Fibroblast of lung (primary cell): ENCODE results near the gene TBX4. TPM values are rescaled to one million over a fixed set of nuclear protein-coding genes. Genes with fewer than 3 reads are reported as not detected.

Source experiments
- DNase-seq, 2 donors: peaks; one replicate each; pipeline versions ENCODE4 v3.0.0 to v3.0.0-alpha.2; 2010; ENCODE audit warnings: low read depth in 2 of 2
- H2AFZ ChIP-seq: 2 replicates; pipeline ENCODE4 v1.5.1; 2012; ENCODE audit warnings: low read length, control low read depth, inconsistent platforms
- H3K27ac ChIP-seq: 2 replicates; pipeline ENCODE4 v1.5.1; 2011; ENCODE audit warnings: low read length, control low read depth; ENCODE audit not compliant: insufficient read depth
- H3K27me3 ChIP-seq: 2 replicates; pipeline ENCODE4 v1.5.1; 2011; ENCODE audit warnings: mild to moderate bottlenecking, low read length; ENCODE audit not compliant: control insufficient read depth, insufficient read depth
- H3K36me3 ChIP-seq: 2 replicates; pipeline ENCODE4 v1.5.1; 2011; ENCODE audit warnings: low read length; ENCODE audit not compliant: control insufficient read depth, insufficient read depth
- H3K4me1 ChIP-seq: 2 replicates; pipeline ENCODE4 v1.5.1; 2011; ENCODE audit warnings: low read length; ENCODE audit not compliant: control insufficient read depth, insufficient read depth; ENCODE audit errors: extremely low read depth
- H3K4me2 ChIP-seq: 2 replicates; pipeline ENCODE4 v1.5.1; 2011; ENCODE audit warnings: low read length, control low read depth; ENCODE audit not compliant: insufficient read depth; ENCODE audit errors: extremely low read depth
- H3K4me3 ChIP-seq, 4 experiments: fragments of 200-600 bp in 1 of 4; sonication (generic) in 1 of 4; replicated peaks in 1 of 4; 2 replicates each; pipeline ENCODE4 v1.5.1; 2011 to 2016; ENCODE audit warnings: low read length in 4 of 4, low read depth in 3 of 4, mild to moderate bottlenecking in 3 of 4, control low read depth in 2 of 4, inconsistent platforms in 1 of 4, mixed read lengths in 1 of 4; ENCODE audit not compliant: insufficient read depth in 1 of 4; ENCODE audit errors: control extremely low read depth in 1 of 4
- H3K79me2 ChIP-seq: 2 replicates; pipeline ENCODE4 v1.5.1; 2012; ENCODE audit warnings: mild to moderate bottlenecking, low read length, inconsistent platforms; ENCODE audit not compliant: control insufficient read depth, insufficient read depth
- H3K9ac ChIP-seq: 2 replicates; pipeline ENCODE4 v1.5.1; 2011; ENCODE audit warnings: mild to moderate bottlenecking, low read length, control low read depth; ENCODE audit not compliant: insufficient read depth
- H3K9me3 ChIP-seq: 2 replicates; pipeline ENCODE4 v1.5.1; 2012; ENCODE audit warnings: low read depth, low read length; ENCODE audit not compliant: control insufficient read depth, insufficient read depth
- H4K20me1 ChIP-seq: 2 replicates; pipeline ENCODE4 v1.5.1; 2011; ENCODE audit warnings: low read length; ENCODE audit not compliant: control insufficient read depth, insufficient read depth; ENCODE audit errors: extremely low read depth
- EZH2 ChIP-seq: IDR thresholded peaks from 2 replicates; pipeline ENCODE4 v1.5.1; 2012; ENCODE audit warnings: low read length, control low read depth, mild to moderate bottlenecking; ENCODE audit errors: missing control alignments
- polyA plus RNA-seq, 2 donors: library from polyadenylated mRNA; depleted of rRNA in 1 of 2; stranded (reverse) in 1 of 2; unstranded in 1 of 2; fragments of >200 nt; gene quantifications; 2 replicates each; pipeline ENCODE4 v1.2.1, GENCODE V29; 2011 to 2012; ENCODE audit warnings: missing spikeins in 1 of 2
- total RNA-seq: library from RNA; depleted of rRNA; stranded (reverse); fragments of >200 nt; gene quantifications from 2 replicates; pipeline ENCODE4 v1.2.1, GENCODE V29; 2014
- TF ChIP-seq, protein P1 (sequence below), 2 donors: IDR thresholded peaks in 1 of 2; conservative IDR thresholded peaks in 1 of 2; 1 replicate in 1 of 2; 2 replicates in 1 of 2; pipeline ENCODE4 v1.5.1; 2011 to 2012; ENCODE audit warnings: low read length in 2 of 2, control low read depth in 1 of 2, inconsistent platforms in 1 of 2, low read depth in 1 of 2, mild to moderate bottlenecking in 1 of 2

TBX4 gene
- total and polyA plus RNA-seq, 2 donors (not counting 1 experiment from before 2014, with no cell fraction given) = 44.1 to 93.9 TPM

DNA sequence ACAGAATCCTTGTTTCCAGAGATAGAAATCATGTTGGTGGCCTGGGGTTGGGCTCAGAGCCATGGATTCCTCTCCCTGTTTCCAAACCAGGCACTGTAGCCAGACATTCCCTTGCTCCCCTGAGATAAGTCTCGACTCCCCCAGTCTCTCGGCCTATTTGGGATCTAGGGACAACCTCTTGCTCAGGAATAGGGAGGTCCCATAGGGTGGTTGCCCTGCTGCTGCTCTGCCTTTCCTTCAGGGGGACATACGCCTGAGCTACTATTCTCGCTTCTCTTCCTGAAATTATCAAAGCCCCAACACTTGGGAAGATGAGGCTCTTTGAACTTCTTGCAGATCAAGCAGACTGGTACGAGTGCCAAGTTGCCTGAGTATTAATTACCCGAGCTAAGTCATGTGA, 58.0 kb downstream of the TBX4 start:
- no peaks in the 10 kb centered on the region for H3K79me2 ChIP-seq
- H3K36me3 ChIP-seq = no peaks in the 10 kb centered on the region
- no peak overlapping the region for H3K4me2 ChIP-seq
- DNase-seq = no peak
- H3K9ac ChIP-seq = no peak overlapping the region
- no peaks in the 10 kb centered on the region for H3K27me3 ChIP-seq
- no peak overlapping the region for H3K4me3 ChIP-seq
- TF ChIP-seq, protein P1, sequence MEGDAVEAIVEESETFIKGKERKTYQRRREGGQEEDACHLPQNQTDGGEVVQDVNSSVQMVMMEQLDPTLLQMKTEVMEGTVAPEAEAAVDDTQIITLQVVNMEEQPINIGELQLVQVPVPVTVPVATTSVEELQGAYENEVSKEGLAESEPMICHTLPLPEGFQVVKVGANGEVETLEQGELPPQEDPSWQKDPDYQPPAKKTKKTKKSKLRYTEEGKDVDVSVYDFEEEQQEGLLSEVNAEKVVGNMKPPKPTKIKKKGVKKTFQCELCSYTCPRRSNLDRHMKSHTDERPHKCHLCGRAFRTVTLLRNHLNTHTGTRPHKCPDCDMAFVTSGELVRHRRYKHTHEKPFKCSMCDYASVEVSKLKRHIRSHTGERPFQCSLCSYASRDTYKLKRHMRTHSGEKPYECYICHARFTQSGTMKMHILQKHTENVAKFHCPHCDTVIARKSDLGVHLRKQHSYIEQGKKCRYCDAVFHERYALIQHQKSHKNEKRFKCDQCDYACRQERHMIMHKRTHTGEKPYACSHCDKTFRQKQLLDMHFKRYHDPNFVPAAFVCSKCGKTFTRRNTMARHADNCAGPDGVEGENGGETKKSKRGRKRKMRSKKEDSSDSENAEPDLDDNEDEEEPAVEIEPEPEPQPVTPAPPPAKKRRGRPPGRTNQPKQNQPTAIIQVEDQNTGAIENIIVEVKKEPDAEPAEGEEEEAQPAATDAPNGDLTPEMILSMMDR (conservative IDR thresholded peaks at IDR 0.05 in 1 of 2, IDR thresholded peaks at IDR 0.05 in 1 of 2; ENCODE audit: low read depth in 1 of 2, low read length in 2 of 2) = no peak
- no peak for TF ChIP-seq EZH2
- no peak overlapping the region for H2AFZ ChIP-seq
- H3K9me3 ChIP-seq = no peaks in the 10 kb centered on the region
- no peak overlapping the region for H3K27ac ChIP-seq
- H4K20me1 ChIP-seq = no peaks in the 10 kb centered on the region
- no peaks in the 10 kb centered on the region for H3K4me1 ChIP-seq

DNA sequence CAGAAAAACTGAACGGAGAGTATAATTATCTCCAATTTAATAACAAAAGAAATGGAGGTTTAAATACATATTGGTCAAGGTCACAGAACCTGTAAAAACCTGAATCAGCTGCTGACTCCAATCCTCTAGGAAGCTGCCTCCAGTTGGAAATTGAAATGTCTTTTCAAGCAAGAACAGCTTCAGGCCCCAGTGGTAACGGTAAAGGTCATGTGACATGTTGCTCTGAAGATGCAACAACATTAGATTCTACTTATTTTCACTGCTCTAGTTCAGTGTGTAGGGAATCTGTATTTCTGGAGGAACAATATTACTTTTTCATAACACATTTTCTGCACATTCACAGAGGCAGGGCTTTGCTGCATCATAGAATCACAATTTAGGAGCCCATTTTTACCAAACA, 58.8 kb downstream of the TBX4 start:
- Histone ChIP-seq H3K4me1 (no peaks in the 10 kb centered on the region), H3K4me3 (no peak overlapping the region), H2AFZ (no peak overlapping the region), H4K20me1 (no peaks in the 10 kb centered on the region), H3K4me2 (no peak overlapping the region), H3K79me2 (no peaks in the 10 kb centered on the region), H3K27me3 (no peaks in the 10 kb centered on the region), H3K9me3 (no peaks in the 10 kb centered on the region), H3K27ac (no peak overlapping the region), H3K9ac (no peak overlapping the region), H3K36me3 (no peaks in the 10 kb centered on the region)
- TF ChIP-seq, protein P1 (conservative IDR thresholded peaks at IDR 0.05 in 1 of 2, IDR thresholded peaks at IDR 0.05 in 1 of 2; ENCODE audit: low read depth in 1 of 2, low read length in 2 of 2) = no peak
- TF ChIP-seq EZH2 = no peak
- no peak for DNase-seq

DNA sequence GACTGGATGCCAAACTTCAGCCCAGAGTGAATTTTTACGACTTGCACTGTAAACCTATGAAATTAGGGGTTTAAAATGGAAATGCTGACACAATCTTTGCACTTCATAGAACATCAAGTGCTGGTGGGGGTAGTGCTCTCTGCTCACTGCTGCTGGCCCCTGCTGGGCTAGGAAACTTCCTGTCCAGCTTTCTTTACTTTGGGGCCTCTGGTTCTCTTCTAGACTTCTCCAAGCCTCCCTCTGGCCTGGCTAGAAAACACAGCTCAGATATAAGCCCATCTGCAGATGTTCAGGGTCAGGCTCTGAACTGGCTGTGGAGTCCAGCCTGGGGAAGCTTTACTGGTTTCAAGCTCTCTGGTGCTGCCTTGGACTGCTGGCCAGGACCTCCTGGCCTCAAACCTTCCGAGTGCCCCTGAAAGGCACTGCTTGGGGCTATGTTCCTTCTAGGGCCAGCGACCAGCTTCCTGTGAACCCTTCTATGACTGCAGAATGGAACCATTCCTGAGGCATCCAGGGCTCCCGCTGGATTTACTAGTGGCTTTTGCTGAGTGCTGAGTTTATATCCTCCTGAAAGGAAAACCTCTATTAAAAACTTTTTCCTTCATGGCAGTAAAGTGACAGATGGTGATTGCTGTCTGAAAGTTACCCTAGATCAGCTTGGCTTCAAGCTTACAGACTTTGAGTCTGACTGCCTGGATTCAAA, 59.4 kb downstream of the TBX4 start:
- no peak overlapping the region for H3K9ac ChIP-seq
- H3K4me3 ChIP-seq = no peak overlapping the region
- no peaks in the 10 kb centered on the region for H4K20me1 ChIP-seq
- no peaks in the 10 kb centered on the region for H3K27me3 ChIP-seq
- H2AFZ ChIP-seq = no peak overlapping the region
- no peaks in the 10 kb centered on the region for H3K4me1 ChIP-seq
- H3K36me3 ChIP-seq = no peaks in the 10 kb centered on the region
- H3K9me3 ChIP-seq = no peaks in the 10 kb centered on the region
- H3K4me2 ChIP-seq = no peak overlapping the region
- H3K27ac ChIP-seq = no peak overlapping the region
- DNase-seq = no peak
- no peaks in the 10 kb centered on the region for H3K79me2 ChIP-seq
- TF ChIP-seq, protein P1 (conservative IDR thresholded peaks at IDR 0.05 in 1 of 2, IDR thresholded peaks at IDR 0.05 in 1 of 2; ENCODE audit: low read depth in 1 of 2, low read length in 2 of 2) = no peak
- TF ChIP-seq EZH2 = no peak
